DND-41 (cell line): Measurements from ENCODE around the gene EPB41L5.

Source experiments
- EZH2 ChIP-seq: IDR thresholded peaks from 3 replicates; pipeline ENCODE4 v1.6.1; 2012; ENCODE audit warnings: borderline replicate concordance, low read depth, mild to moderate bottlenecking, moderate library complexity, low read length, inconsistent platforms; ENCODE audit not compliant: severe bottlenecking
- TF ChIP-seq, protein P1 (sequence below): IDR thresholded peaks from 2 replicates; pipeline ENCODE4 v1.5.1; 2012; ENCODE audit warnings: borderline replicate concordance, low read length, moderate library complexity, mild to moderate bottlenecking; ENCODE audit not compliant: poor library complexity, severe bottlenecking; ENCODE audit errors: extremely low read depth

DNA sequence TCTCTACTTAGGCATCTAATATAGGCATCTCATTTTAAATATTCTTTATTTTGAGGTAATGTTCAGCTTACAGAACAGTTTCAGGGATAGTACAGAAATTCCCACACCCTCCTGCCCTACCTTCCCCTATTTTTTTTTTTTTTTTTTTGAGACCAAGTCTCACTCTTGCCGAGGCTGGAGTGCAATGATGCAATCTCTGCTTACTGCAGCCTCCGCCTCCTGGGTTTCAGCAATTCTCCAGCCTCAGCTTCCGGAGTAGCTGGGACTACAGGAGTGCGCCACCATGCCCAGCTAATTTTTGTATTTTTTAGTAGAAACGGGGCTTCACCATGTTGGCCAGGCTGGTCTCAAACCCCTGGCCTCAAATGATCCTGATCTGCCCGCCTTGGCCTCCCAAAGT is 97.6 kb downstream of the EPB41L5 start:
- TF ChIP-seq, protein P1, sequence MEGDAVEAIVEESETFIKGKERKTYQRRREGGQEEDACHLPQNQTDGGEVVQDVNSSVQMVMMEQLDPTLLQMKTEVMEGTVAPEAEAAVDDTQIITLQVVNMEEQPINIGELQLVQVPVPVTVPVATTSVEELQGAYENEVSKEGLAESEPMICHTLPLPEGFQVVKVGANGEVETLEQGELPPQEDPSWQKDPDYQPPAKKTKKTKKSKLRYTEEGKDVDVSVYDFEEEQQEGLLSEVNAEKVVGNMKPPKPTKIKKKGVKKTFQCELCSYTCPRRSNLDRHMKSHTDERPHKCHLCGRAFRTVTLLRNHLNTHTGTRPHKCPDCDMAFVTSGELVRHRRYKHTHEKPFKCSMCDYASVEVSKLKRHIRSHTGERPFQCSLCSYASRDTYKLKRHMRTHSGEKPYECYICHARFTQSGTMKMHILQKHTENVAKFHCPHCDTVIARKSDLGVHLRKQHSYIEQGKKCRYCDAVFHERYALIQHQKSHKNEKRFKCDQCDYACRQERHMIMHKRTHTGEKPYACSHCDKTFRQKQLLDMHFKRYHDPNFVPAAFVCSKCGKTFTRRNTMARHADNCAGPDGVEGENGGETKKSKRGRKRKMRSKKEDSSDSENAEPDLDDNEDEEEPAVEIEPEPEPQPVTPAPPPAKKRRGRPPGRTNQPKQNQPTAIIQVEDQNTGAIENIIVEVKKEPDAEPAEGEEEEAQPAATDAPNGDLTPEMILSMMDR = no peak
- no peak for TF ChIP-seq EZH2
